GM12878 (cell line): Measurements from ENCODE around the gene MFSD12.

Experiments used
- CREB1 ChIP-seq: IDR thresholded peaks from 2 replicates; pipeline ENCODE4 v1.6.1; 2012; ENCODE audit warnings: low read depth, mild to moderate bottlenecking, inconsistent platforms
- FOXK2 ChIP-seq: fragments of 450-650 bp; IDR thresholded peaks from 2 replicates; pipeline ENCODE4 v1.6.1; 2017; ENCODE audit warnings: mild to moderate bottlenecking, moderate library complexity
- TF ChIP-seq, protein P1 (sequence below), 3 experiments: IDR thresholded peaks in 2 of 3; conservative IDR thresholded peaks in 1 of 3; 2 replicates each; pipeline ENCODE4 v1.5.1; 2011; ENCODE audit warnings: low read depth in 3 of 3, low read length in 3 of 3, mild to moderate bottlenecking in 3 of 3, control low read depth in 2 of 3, moderate library complexity in 2 of 3, inconsistent platforms in 1 of 3, mixed read lengths in 1 of 3; ENCODE audit not compliant: control insufficient read depth in 2 of 3, insufficient read depth in 1 of 3; ENCODE audit errors: extremely low read depth in 1 of 3
- TF ChIP-seq, protein P2 (sequence below): IDR thresholded peaks from 2 replicates; pipeline ENCODE4 v1.6.1; 2011; ENCODE audit warnings: low read depth, low read length, improper control_type of control experiment, borderline replicate concordance

DNA sequence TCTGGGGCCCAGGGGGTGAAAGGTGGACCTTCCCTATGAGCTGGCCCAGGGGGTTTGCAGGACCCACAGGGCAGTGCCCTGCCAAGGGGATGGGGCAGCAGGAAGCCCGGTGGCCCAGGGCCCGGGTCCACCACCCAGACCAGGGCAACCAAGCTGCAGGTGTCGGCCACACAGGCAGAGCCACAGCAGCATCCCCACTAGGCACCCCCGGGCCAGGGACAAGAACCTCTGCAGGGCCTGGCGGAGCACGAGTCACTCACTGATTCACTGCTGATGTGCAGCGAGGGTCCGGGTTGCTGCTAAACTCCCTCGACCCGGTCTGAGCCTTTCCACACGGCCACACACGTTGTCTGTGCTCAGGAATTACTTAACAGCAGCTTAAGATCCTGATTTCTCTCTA is 42.5 kb downstream of the MFSD12 start:
- no peak for TF ChIP-seq FOXK2
- TF ChIP-seq, protein P1, sequence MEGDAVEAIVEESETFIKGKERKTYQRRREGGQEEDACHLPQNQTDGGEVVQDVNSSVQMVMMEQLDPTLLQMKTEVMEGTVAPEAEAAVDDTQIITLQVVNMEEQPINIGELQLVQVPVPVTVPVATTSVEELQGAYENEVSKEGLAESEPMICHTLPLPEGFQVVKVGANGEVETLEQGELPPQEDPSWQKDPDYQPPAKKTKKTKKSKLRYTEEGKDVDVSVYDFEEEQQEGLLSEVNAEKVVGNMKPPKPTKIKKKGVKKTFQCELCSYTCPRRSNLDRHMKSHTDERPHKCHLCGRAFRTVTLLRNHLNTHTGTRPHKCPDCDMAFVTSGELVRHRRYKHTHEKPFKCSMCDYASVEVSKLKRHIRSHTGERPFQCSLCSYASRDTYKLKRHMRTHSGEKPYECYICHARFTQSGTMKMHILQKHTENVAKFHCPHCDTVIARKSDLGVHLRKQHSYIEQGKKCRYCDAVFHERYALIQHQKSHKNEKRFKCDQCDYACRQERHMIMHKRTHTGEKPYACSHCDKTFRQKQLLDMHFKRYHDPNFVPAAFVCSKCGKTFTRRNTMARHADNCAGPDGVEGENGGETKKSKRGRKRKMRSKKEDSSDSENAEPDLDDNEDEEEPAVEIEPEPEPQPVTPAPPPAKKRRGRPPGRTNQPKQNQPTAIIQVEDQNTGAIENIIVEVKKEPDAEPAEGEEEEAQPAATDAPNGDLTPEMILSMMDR (IDR thresholded peaks at IDR 0.05 in 2 of 3, conservative IDR thresholded peaks at IDR 0.05 in 1 of 3; ENCODE audit: control insufficient read depth in 2 of 3, extremely low read depth in 1 of 3, insufficient read depth in 1 of 3, low read depth in 3 of 3, low read length in 3 of 3), result no peak
- TF ChIP-seq, protein P2, sequence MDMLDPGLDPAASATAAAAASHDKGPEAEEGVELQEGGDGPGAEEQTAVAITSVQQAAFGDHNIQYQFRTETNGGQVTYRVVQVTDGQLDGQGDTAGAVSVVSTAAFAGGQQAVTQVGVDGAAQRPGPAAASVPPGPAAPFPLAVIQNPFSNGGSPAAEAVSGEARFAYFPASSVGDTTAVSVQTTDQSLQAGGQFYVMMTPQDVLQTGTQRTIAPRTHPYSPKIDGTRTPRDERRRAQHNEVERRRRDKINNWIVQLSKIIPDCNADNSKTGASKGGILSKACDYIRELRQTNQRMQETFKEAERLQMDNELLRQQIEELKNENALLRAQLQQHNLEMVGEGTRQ, result no peak
- TF ChIP-seq CREB1, result no peak
